Kidney (tissue), 14 donors: ENCODE results near the gene PALD1. TPM values are rescaled to one million over a fixed set of nuclear protein-coding genes. Genes with fewer than 3 reads are reported as not detected.

Experiments
- DNase-seq, 5 donors: peaks; one replicate each; pipeline ENCODE4 v3.0.0-alpha.2; 2013 to 2020
- FAIRE-seq: peaks from 2 replicates; lab custom pipeline; 2012; peaks lifted over from hg19 to GRCh38; lab: Jason Lieb, UNC
- H3K27ac ChIP-seq, 2 donors: one replicate each; pipeline ENCODE4 v1.7.0; 2013; ENCODE audit warnings: low read depth in 2 of 2, low read length in 2 of 2, inconsistent platforms in 1 of 2
- H3K27me3 ChIP-seq: one replicate; pipeline ENCODE4 v1.7.1; 2013; ENCODE audit warnings: low read length, inconsistent platforms; ENCODE audit not compliant: control insufficient read depth, insufficient read depth
- H3K36me3 ChIP-seq, 3 donors: one replicate each; pipeline versions ENCODE4 v1.7.0 to v1.7.1; 2013; ENCODE audit warnings: low read length in 3 of 3, control low read depth in 1 of 3, inconsistent platforms in 1 of 3; ENCODE audit not compliant: insufficient read depth in 3 of 3, control insufficient read depth in 2 of 3
- H3K4me1 ChIP-seq, 3 donors: one replicate each; pipeline versions ENCODE4 v1.7.0 to v1.7.1; 2013; ENCODE audit warnings: low read length in 3 of 3, inconsistent platforms in 1 of 3, low read depth in 1 of 3; ENCODE audit not compliant: control insufficient read depth in 2 of 3, insufficient read depth in 2 of 3
- H3K4me3 ChIP-seq, 3 donors: one replicate each; pipeline versions ENCODE4 v1.7.0 to v1.8.1; 2013; ENCODE audit warnings: low read length in 3 of 3, control low read depth in 1 of 3, inconsistent platforms in 1 of 3
- H3K9ac ChIP-seq, 3 donors: one replicate each; pipeline versions ENCODE4 v1.7.0 to v1.7.1; 2013; ENCODE audit warnings: low read length in 3 of 3, control low read depth in 1 of 3, inconsistent platforms in 1 of 3
- H3K9me3 ChIP-seq, 3 donors: one replicate each; pipeline versions ENCODE4 v1.7.0 to v1.7.1; 2013; ENCODE audit warnings: low read length in 3 of 3, control low read depth in 1 of 3, inconsistent platforms in 1 of 3; ENCODE audit not compliant: control insufficient read depth in 2 of 3, insufficient read depth in 1 of 3
- CTCF ChIP-seq: IDR thresholded peaks from 3 replicates; pipeline ENCODE4 v1.5.1; 2012; ENCODE audit warnings: mild to moderate bottlenecking, moderate library complexity, borderline replicate concordance; ENCODE audit not compliant: insufficient read depth; ENCODE audit errors: extremely low read depth
- intact Hi-C: fragments of 100-400 bp; cut with DNase I; formaldehyde crosslinking; loops from one replicate; pipeline ENCODE4 v1.11.1; 2022
- polyA plus RNA-seq: library from polyadenylated mRNA; stranded (reverse); fragments of 350-450 nt; fragmentation: Illumina TruSeq; extraction: RNeasy Lipid Tissue Mini Kit (QIAGEN cat#74804); gene quantifications from one replicate; pipeline ENCODE4 v1.2.3, GENCODE V29; 2014; ENCODE audit warnings: low read depth, low replicate concordance; ENCODE audit not compliant: insufficient read depth
- total RNA-seq: library from RNA; stranded (reverse); fragmentation: NEBNext Ultra II Directional; extraction: Animal tissue kit (Norgen Biotek cat#: 25700); gene quantifications from one replicate; pipeline ENCODE4 v1.2.1, GENCODE V29; 2021
- donor health status: control.
- donor health status: control.
- donor health status: control.
- donor health status: control.
- donor health status: control.
- donor health status: DM: yes; HTN: yes; CAD: no.
- donor health status: Normal renal cell carcinoma (clear cell type).

The PALD1 gene
- total and polyA plus RNA-seq, 2 donors from 2014 or later, result 3.0 to 14.4 TPM

GRCh38 chr10:70598857-70599295, 120.3 kb downstream of the PALD1 start:
- Histone ChIP-seq H3K9ac (no peak overlapping the region), H3K27me3 (no peaks in the 10 kb centered on the region), H3K4me3 (no peak overlapping the region), H3K36me3 (no peaks in the 10 kb centered on the region), H3K4me1 (no peaks in the 10 kb centered on the region), H3K27ac (no peak overlapping the region), H3K9me3 (no peaks in the 10 kb centered on the region)
- TF ChIP-seq CTCF, result no peak
- FAIRE-seq (no peak), DNase-seq (no peak)
- intact Hi-C loops, result no loop called here

GRCh38 chr10:70599319-70599718, 120.8 kb downstream of the PALD1 start:
- Histone ChIP-seq H3K4me3 (no peak overlapping the region), H3K36me3 (no peaks in the 10 kb centered on the region), H3K4me1 (no peaks in the 10 kb centered on the region), H3K27me3 (no peaks in the 10 kb centered on the region), H3K9me3 (no peaks in the 10 kb centered on the region), H3K9ac (no peak overlapping the region), H3K27ac (no peak overlapping the region)
- FAIRE-seq (no peak), DNase-seq (no peak)
- intact Hi-C loops, result no loop called here
- TF ChIP-seq CTCF, result no peak

GRCh38 chr10:70599791-70600190, 121.2 kb downstream of the PALD1 start:
- H3K4me1 ChIP-seq, result no peaks in the 10 kb centered on the region
- no peak overlapping the region for H3K9ac ChIP-seq
- H3K9me3 ChIP-seq, result no peaks in the 10 kb centered on the region
- DNase-seq (no peak), FAIRE-seq (no peak)
- no peaks in the 10 kb centered on the region for H3K36me3 ChIP-seq
- intact Hi-C loops, result no loop called here
- no peak for TF ChIP-seq CTCF
- H3K27me3 ChIP-seq, result no peaks in the 10 kb centered on the region
- H3K4me3 ChIP-seq, result no peak overlapping the region
- no peak overlapping the region for H3K27ac ChIP-seq
